HCT116 (cell line): ENCODE data around the gene GBF1. TPM values are rescaled to one million over a fixed set of nuclear protein-coding genes. Genes with fewer than 3 reads are reported as not detected.
"Not testable (repeated sequence)": the region's sequence is repeated elsewhere in the genome, so short reads cannot be mapped to it uniquely, and the experiment has no call there.

Experiments
- ATAC-seq: fragments of 200-7000 bp; cut with Tn5 transposase; 2 replicates; pipeline ENCODE4 v1.9.1; 2020; ENCODE audit warnings: mild to moderate bottlenecking, moderate library complexity
- BruUV-seq: library from RNA; stranded (reverse); fragments of 400-500 nt; replicated peaks from 2 replicates; lab custom pipeline; 2021; lab: Mats Ljungman, UMichigan
- CTCF ChIA-PET: fragments of 300-600 bp; sonication (Branson Sonifier 250); formaldehyde crosslinking; loops from one replicate; lab custom pipeline; 2021; ENCODE audit warnings: antibody characterized with exemption; lab: Charles Lee
- POLR2A ChIA-PET: fragments of 300-600, 350-600 bp; sonication (Branson Sonifier 250); formaldehyde crosslinking; loops from one replicate; lab custom pipeline; 2021; ENCODE audit warnings: antibody characterized with exemption; lab: Charles Lee
- RAD21 ChIA-PET, 2 experiments: fragments of 300-600 bp; sonication (Branson Sonifier 250); formaldehyde crosslinking; loops; one replicate each; lab custom pipeline; 2023; ENCODE audit warnings: low total read pairs in 2 of 2; ENCODE audit not compliant: uncharacterized antibody in 2 of 2, unreplicated experiment in 2 of 2, low non-redundant PET in 1 of 2; lab: Charles Lee
- DNase-seq: peaks from one replicate; pipeline ENCODE4 v3.0.0-alpha.2; 2010; ENCODE audit warnings: low read depth, low spot score
- H2AFZ ChIP-seq: fragments of 200-600 bp; shearing (Covaris generic), sonication (generic); 2 replicates; pipeline ENCODE4 v1.6.1; 2017; ENCODE audit warnings: low read depth, mixed run types, mixed read lengths, antibody characterized with exemption, low read length; ENCODE audit not compliant: poor library complexity, severe bottlenecking
- H3K27ac ChIP-seq: 2 replicates; pipeline ENCODE4 v1.5.1; 2012; ENCODE audit warnings: low read depth, low read length
- H3K27me3 ChIP-seq: fragments of 200-600 bp; sonication (generic); 2 replicates; pipeline ENCODE4 v1.6.1; 2016; ENCODE audit warnings: mixed run types, low read length, mixed read lengths; ENCODE audit not compliant: insufficient read depth
- H3K36me3 ChIP-seq, 2 experiments: fragments of 200-500 bp in 1 of 2; fragments of 200-600 bp in 1 of 2; sonication (Bioruptor generic) in 1 of 2; sonication (generic) in 1 of 2; 2 replicates each; pipeline versions ENCODE4 v1.5.1 to v1.6.1; 2014 to 2016; ENCODE audit warnings: low read length in 2 of 2, inconsistent platforms in 1 of 2, mixed read lengths in 1 of 2, mixed run types in 1 of 2; ENCODE audit not compliant: insufficient read depth in 2 of 2, control insufficient read depth in 1 of 2
- H3K4me1 ChIP-seq, 2 experiments: fragments of 200-600 bp in 1 of 2; sonication (generic) in 1 of 2; 2 replicates each; pipeline versions ENCODE4 v1.5.1 to v1.6.1; 2012 to 2017; ENCODE audit warnings: low read length in 2 of 2, inconsistent platforms in 1 of 2, mild to moderate bottlenecking in 1 of 2, mixed read lengths in 1 of 2, mixed run types in 1 of 2, moderate library complexity in 1 of 2; ENCODE audit not compliant: insufficient read depth in 2 of 2, control insufficient read depth in 1 of 2
- H3K4me2 ChIP-seq: fragments of 200-600 bp; sonication (generic); 2 replicates; pipeline ENCODE4 v1.6.1; 2017; ENCODE audit warnings: mixed run types, low read length, mixed read lengths
- H3K4me3 ChIP-seq, 2 experiments: fragments of 200-600 bp in 1 of 2; sonication (generic) in 1 of 2; replicated peaks in 1 of 2; 2 replicates each; pipeline ENCODE4 v1.5.1; 2011 to 2016; ENCODE audit warnings: low read length in 2 of 2, control low read depth in 1 of 2, low read depth in 1 of 2, mild to moderate bottlenecking in 1 of 2, mixed read lengths in 1 of 2, mixed run types in 1 of 2
- H3K79me2 ChIP-seq: fragments of 200-600 bp; sonication (generic); 2 replicates; pipeline ENCODE4 v1.6.1; 2017; ENCODE audit warnings: mild to moderate bottlenecking, mixed run types, low read length, moderate library complexity, mixed read lengths; ENCODE audit not compliant: insufficient read depth
- H3K9ac ChIP-seq: fragments of 200-600 bp; sonication (generic); 2 replicates; pipeline ENCODE4 v1.6.1; 2016; ENCODE audit warnings: low read length, mixed read lengths
- H3K9me2 ChIP-seq: fragments of 200-600 bp; sonication (generic), shearing (Covaris generic); 2 replicates; pipeline ENCODE4 v1.6.1; 2017; ENCODE audit warnings: mixed run types, mild to moderate bottlenecking, moderate library complexity; ENCODE audit not compliant: insufficient read depth
- H3K9me3 ChIP-seq, 2 experiments: fragments of 200-500 bp in 1 of 2; fragments of 200-600 bp in 1 of 2; sonication (Bioruptor generic) in 1 of 2; sonication (generic) in 1 of 2; 2 replicates each; pipeline ENCODE4 v1.6.1; 2014 to 2017; ENCODE audit warnings: low read length in 2 of 2, mixed read lengths in 2 of 2, inconsistent platforms in 1 of 2, low read depth in 1 of 2, mild to moderate bottlenecking in 1 of 2, mixed run types in 1 of 2, moderate library complexity in 1 of 2; ENCODE audit not compliant: control insufficient read depth in 1 of 2, insufficient read depth in 1 of 2
- H4K20me1 ChIP-seq: fragments of 200-600 bp; sonication (generic), shearing (Covaris generic); 2 replicates; pipeline ENCODE4 v1.6.1; 2017; ENCODE audit warnings: mixed run types, mild to moderate bottlenecking, moderate library complexity; ENCODE audit not compliant: insufficient read depth
- CEBPB ChIP-seq: IDR thresholded peaks from 2 replicates; pipeline ENCODE4 v1.6.1; 2012; ENCODE audit warnings: low read depth
- EGR1 ChIP-seq: IDR thresholded peaks from 2 replicates; pipeline ENCODE4 v1.6.1; 2012; ENCODE audit warnings: low read depth
- ELF1 ChIP-seq: IDR thresholded peaks from 2 replicates; pipeline ENCODE4 v1.6.1; 2012; ENCODE audit warnings: low read depth, borderline replicate concordance
- EZH2 ChIP-seq: fragments of 200-600 bp; sonication (generic); IDR thresholded peaks from 2 replicates; pipeline ENCODE4 v1.6.1; 2017; ENCODE audit warnings: antibody characterized with exemption, mixed run types
- FOSL1 ChIP-seq: IDR thresholded peaks from 2 replicates; pipeline ENCODE4 v1.6.1; 2012; ENCODE audit warnings: low read depth
- JUND ChIP-seq: IDR thresholded peaks from 2 replicates; pipeline ENCODE4 v1.6.1; 2012
- POLR2A ChIP-seq: IDR thresholded peaks from 2 replicates; pipeline ENCODE4 v1.7.0; 2011; ENCODE audit warnings: borderline replicate concordance; ENCODE audit not compliant: insufficient read depth, insufficient read length; ENCODE audit errors: extremely low read depth
- SRF ChIP-seq: IDR thresholded peaks from 2 replicates; pipeline ENCODE4 v1.6.1; 2012; ENCODE audit warnings: low read depth
- ZNF274 ChIP-seq: fragments of 200-500 bp; sonication (Bioruptor generic); IDR thresholded peaks from 2 replicates; pipeline ENCODE4 v1.6.1; 2014; ENCODE audit warnings: mild to moderate bottlenecking, low read depth, low read length, inconsistent platforms
- intact Hi-C: fragments of 100-400 bp; cut with micrococcal nuclease; formaldehyde crosslinking; loops from 2 replicates; pipeline ENCODE4 v1.10.0; 2022
- total RNA-seq: library from RNA; stranded (reverse); gene quantifications from one replicate; pipeline ENCODE4 v1.2.1, GENCODE V29; 2021; ENCODE audit not compliant: unreplicated experiment
- TF ChIP-seq, protein P1 (sequence below): IDR thresholded peaks from 2 replicates; pipeline ENCODE4 v1.6.1; 2012; ENCODE audit warnings: low read depth
- TF ChIP-seq, protein P2 (sequence below): IDR thresholded peaks from 2 replicates; pipeline ENCODE4 v1.6.1; 2012

Gene GBF1
- total RNA-seq, 1 experiment from 2014 or later, result 58.9 TPM

DNA sequence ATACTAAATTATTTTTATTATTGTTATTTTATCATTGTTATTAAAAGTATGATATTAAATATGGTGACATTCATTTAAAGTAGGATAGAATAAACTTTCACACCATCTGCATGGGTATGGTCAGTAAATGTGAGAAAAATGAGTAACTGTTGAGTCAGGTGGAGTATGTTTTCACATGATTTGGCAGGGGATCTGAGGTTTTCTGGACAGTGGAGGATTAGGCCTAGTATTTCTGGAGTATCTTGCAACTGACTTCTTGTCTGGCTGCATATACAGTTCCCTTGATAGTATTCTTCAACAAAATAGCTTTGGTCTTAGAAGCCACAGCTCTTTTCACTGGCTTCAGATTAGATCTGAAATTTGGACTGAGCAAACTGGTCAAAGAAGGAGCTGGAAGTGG is 54.5 kb downstream of the GBF1 start:
- Histone ChIP-seq H3K79me2 (peaks cover 32% of the 10 kb centered on the region), H3K27ac (no peak overlapping the region), H3K4me2 (no peak overlapping the region), H3K9ac (no peak overlapping the region), H3K36me3 (no peaks in the 10 kb centered on the region), H2AFZ (no peak overlapping the region), H3K9me2 (no peaks in the 10 kb centered on the region), H4K20me1 (no peaks in the 10 kb centered on the region), H3K4me3 (no peak overlapping the region), H3K27me3 (no peaks in the 10 kb centered on the region), H3K9me3 (no peaks in the 10 kb centered on the region), H3K4me1 (peaks cover 0 to 4% of the 10 kb centered on the region in 2 experiments; a peak in 1 of 4 replicates)
- intact Hi-C loops, result no loop called here
- no TSS peak for BruUV-seq
- TF ChIP-seq, protein P1, sequence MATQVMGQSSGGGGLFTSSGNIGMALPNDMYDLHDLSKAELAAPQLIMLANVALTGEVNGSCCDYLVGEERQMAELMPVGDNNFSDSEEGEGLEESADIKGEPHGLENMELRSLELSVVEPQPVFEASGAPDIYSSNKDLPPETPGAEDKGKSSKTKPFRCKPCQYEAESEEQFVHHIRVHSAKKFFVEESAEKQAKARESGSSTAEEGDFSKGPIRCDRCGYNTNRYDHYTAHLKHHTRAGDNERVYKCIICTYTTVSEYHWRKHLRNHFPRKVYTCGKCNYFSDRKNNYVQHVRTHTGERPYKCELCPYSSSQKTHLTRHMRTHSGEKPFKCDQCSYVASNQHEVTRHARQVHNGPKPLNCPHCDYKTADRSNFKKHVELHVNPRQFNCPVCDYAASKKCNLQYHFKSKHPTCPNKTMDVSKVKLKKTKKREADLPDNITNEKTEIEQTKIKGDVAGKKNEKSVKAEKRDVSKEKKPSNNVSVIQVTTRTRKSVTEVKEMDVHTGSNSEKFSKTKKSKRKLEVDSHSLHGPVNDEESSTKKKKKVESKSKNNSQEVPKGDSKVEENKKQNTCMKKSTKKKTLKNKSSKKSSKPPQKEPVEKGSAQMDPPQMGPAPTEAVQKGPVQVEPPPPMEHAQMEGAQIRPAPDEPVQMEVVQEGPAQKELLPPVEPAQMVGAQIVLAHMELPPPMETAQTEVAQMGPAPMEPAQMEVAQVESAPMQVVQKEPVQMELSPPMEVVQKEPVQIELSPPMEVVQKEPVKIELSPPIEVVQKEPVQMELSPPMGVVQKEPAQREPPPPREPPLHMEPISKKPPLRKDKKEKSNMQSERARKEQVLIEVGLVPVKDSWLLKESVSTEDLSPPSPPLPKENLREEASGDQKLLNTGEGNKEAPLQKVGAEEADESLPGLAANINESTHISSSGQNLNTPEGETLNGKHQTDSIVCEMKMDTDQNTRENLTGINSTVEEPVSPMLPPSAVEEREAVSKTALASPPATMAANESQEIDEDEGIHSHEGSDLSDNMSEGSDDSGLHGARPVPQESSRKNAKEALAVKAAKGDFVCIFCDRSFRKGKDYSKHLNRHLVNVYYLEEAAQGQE, result no peak
- TF ChIP-seq ELF1, result no peak
- DNase-seq, result no peak
- ATAC-seq, result no peak
- RAD21 ChIA-PET, result no interaction called here
- POLR2A ChIA-PET, result no interaction called here
- CTCF ChIA-PET, result no interaction called here

DNA sequence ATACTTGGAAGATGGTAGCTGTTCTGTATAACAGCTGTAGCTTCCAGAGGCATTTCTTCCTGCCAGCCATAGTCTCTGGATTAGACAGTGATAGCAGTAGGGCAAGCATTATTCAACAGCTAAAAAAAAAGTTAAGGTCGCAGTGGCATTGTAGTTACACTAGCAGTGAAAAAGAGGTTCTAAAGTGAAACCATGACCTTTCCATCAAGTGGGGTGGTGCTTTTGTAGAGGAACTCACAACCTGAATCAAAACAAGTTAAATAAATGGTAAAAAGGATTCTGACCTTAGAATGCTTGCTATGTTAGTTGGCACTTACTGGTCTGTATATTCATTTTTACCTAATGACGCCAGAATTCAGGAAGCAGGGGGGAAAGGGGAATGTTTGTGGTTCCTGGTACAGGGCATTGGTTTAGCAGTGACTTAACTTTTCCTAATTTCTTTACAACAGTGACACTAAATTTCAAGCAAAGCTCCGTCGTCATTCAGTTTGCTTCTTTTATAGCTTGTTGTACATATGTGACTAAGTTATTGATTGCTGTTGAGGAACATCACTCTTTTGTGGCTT is 55.0 kb downstream of the GBF1 start:
- Histone ChIP-seq H3K9me2 (no peaks in the 10 kb centered on the region), H3K27ac (no peak overlapping the region), H3K9ac (no peak overlapping the region), H3K36me3 (no peaks in the 10 kb centered on the region), H4K20me1 (no peaks in the 10 kb centered on the region), H2AFZ (no peak overlapping the region), H3K4me2 (no peak overlapping the region), H3K9me3 (no peaks in the 10 kb centered on the region), H3K27me3 (no peaks in the 10 kb centered on the region), H3K79me2 (peaks cover 32% of the 10 kb centered on the region), H3K4me3 (no peak overlapping the region), H3K4me1 (peaks cover 0 to 4% of the 10 kb centered on the region in 2 experiments; a peak in 1 of 4 replicates)
- ATAC-seq, result no peak
- no peak for DNase-seq
- RAD21 ChIA-PET, result no interaction called here
- CTCF ChIA-PET, result interaction anchor here (0.8 kb wide), 1 partner anchor 70 kb away, joined by 4 read pairs; no protein-coding TSS in a partner anchor
- POLR2A ChIA-PET, result no interaction called here
- intact Hi-C loops, result no loop called here
- TF ChIP-seq ZNF274 (no peak), JUND (no peak), POLR2A (no peak), EGR1 (no peak), FOSL1 (no peak), EZH2 (no peak), SRF (no peak), CEBPB (no peak), ELF1 (no peak)
- TF ChIP-seq, protein P2, sequence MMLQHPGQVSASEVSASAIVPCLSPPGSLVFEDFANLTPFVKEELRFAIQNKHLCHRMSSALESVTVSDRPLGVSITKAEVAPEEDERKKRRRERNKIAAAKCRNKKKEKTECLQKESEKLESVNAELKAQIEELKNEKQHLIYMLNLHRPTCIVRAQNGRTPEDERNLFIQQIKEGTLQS, result no peak
- BruUV-seq, result no TSS peak

DNA sequence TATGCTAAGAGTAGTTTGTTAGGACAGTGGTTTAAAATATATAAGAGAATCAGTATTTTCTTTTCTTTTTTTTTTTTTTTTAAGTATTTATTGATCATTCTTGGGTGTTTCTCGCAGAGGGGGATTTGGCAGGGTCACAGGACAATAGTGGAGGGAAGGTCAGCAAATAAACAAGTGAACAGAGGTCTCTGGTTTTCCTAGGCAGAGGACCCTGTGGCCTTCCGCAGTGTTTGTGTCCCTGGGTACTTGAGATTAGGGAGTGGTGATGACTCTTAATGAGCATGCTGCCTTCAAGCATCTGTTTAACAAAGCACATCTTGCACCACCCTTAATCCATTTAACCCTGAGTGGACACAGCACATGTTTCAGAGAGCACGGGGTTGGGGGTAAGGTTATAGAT is 55.6 kb downstream of the GBF1 start:
- H3K9ac ChIP-seq, DNase-seq, H4K20me1 ChIP-seq, H3K4me1 ChIP-seq, intact Hi-C loops, BruUV-seq, H3K9me2 ChIP-seq, H3K9me3 ChIP-seq, H2AFZ ChIP-seq, H3K4me3 ChIP-seq, ATAC-seq, H3K4me2 ChIP-seq, H3K27me3 ChIP-seq, H3K27ac ChIP-seq, H3K36me3 ChIP-seq, POLR2A ChIA-PET, RAD21 ChIA-PET: not testable (repeated sequence)
- peaks cover 36% of the 10 kb centered on the region for H3K79me2 ChIP-seq
- CTCF ChIA-PET, result interaction anchor here (0.8 kb wide), 1 partner anchor 70 kb away, joined by 4 read pairs; no protein-coding TSS in a partner anchor
